Thoracic aorta (tissue), 2 donors: Measurements from ENCODE around the gene ZNF511. TPM values are rescaled to one million over a fixed set of nuclear protein-coding genes. Genes with fewer than 3 reads are reported as not detected.

ENCODE experiments used
- ATAC-seq: fragments of 150-250 bp; one replicate; pipeline ENCODE4 v1.8.0; 2017; ENCODE audit warnings: low read depth; ENCODE audit not compliant: insufficient number of reproducible peaks, low FRiP score
- DNase-seq: peaks from one replicate; pipeline ENCODE4 v3.0.0-alpha.2; 2020; ENCODE audit warnings: low spot score
- H3K27ac ChIP-seq, 2 donors: fragments of 200-600 bp; sonication (generic); 1 replicate in 1 of 2; 2 replicates in 1 of 2; pipeline ENCODE4 v1.5.1; 2016; ENCODE audit warnings: mild to moderate bottlenecking in 2 of 2, moderate library complexity in 2 of 2
- H3K27me3 ChIP-seq: fragments of 200-600 bp; sonication (generic); replicated peaks from 2 replicates; pipeline ENCODE4 v1.6.0; 2016; ENCODE audit warnings: mild to moderate bottlenecking; ENCODE audit not compliant: insufficient read depth
- H3K36me3 ChIP-seq: fragments of 200-600 bp; sonication (generic); one replicate; pipeline ENCODE4 v1.5.1; 2016
- H3K4me1 ChIP-seq, 2 donors: fragments of 200-600 bp; sonication (generic); 1 replicate in 1 of 2; 2 replicates in 1 of 2; pipeline versions ENCODE4 v1.5.1 to v1.6.0; 2016; ENCODE audit warnings: low read depth in 2 of 2, mild to moderate bottlenecking in 1 of 2; ENCODE audit not compliant: control insufficient read depth in 1 of 2
- H3K4me3 ChIP-seq: fragments of 200-600 bp; sonication (generic); 2 replicates; pipeline ENCODE4 v1.5.1; 2016; ENCODE audit warnings: mild to moderate bottlenecking
- H3K9me3 ChIP-seq: fragments of 200-600 bp; sonication (generic); 2 replicates; pipeline ENCODE4 v1.5.1; 2016
- total RNA-seq, 2 donors: library from RNA; depleted of rRNA; stranded (reverse); fragments of >200 nt; gene quantifications; one replicate each; pipeline versions ENCODE4 v1.1.0 to v1.2.3, GENCODE V29; 2016
- TF ChIP-seq, protein P1 (sequence below): fragments of 200-600 bp; sonication (generic); IDR thresholded peaks from one replicate; pipeline ENCODE4 v1.5.1; 2019; ENCODE audit warnings: antibody characterized with exemption

Gene ZNF511
- total RNA-seq, 2 donors from 2014 or later = 20.0 to 33.2 TPM

DNA sequence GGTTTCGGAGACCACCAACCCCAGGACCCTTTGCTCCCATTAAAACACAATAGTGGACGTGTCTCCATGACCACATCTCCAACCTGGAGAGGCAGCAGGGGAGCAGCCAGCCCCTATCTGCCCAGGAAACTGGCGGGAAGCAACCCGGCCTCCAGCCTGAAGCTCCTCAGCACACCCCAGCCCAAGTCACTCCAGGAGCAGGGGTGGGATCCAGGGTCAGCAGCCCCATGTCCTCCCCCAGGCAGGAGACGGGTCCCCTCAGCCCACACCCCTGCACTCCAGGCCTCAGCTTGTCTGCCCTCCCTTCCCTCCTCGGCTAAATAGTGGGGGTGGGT, 32.6 kb upstream of the ZNF511 start:
- peaks cover 7% of the 10 kb centered on the region for H3K36me3 ChIP-seq
- no peaks in the 10 kb centered on the region for H3K9me3 ChIP-seq
- no peak for ATAC-seq
- TF ChIP-seq, protein P1, sequence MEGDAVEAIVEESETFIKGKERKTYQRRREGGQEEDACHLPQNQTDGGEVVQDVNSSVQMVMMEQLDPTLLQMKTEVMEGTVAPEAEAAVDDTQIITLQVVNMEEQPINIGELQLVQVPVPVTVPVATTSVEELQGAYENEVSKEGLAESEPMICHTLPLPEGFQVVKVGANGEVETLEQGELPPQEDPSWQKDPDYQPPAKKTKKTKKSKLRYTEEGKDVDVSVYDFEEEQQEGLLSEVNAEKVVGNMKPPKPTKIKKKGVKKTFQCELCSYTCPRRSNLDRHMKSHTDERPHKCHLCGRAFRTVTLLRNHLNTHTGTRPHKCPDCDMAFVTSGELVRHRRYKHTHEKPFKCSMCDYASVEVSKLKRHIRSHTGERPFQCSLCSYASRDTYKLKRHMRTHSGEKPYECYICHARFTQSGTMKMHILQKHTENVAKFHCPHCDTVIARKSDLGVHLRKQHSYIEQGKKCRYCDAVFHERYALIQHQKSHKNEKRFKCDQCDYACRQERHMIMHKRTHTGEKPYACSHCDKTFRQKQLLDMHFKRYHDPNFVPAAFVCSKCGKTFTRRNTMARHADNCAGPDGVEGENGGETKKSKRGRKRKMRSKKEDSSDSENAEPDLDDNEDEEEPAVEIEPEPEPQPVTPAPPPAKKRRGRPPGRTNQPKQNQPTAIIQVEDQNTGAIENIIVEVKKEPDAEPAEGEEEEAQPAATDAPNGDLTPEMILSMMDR = no peak
- peaks cover 9 to 11% of the 10 kb centered on the region in 2 donors for H3K4me1 ChIP-seq
- H3K4me3 ChIP-seq = peak overlapping the region; percentile 58
- H3K27me3 ChIP-seq = no peaks in the 10 kb centered on the region
- no peak for DNase-seq
- no peak overlapping the region for H3K27ac ChIP-seq

DNA sequence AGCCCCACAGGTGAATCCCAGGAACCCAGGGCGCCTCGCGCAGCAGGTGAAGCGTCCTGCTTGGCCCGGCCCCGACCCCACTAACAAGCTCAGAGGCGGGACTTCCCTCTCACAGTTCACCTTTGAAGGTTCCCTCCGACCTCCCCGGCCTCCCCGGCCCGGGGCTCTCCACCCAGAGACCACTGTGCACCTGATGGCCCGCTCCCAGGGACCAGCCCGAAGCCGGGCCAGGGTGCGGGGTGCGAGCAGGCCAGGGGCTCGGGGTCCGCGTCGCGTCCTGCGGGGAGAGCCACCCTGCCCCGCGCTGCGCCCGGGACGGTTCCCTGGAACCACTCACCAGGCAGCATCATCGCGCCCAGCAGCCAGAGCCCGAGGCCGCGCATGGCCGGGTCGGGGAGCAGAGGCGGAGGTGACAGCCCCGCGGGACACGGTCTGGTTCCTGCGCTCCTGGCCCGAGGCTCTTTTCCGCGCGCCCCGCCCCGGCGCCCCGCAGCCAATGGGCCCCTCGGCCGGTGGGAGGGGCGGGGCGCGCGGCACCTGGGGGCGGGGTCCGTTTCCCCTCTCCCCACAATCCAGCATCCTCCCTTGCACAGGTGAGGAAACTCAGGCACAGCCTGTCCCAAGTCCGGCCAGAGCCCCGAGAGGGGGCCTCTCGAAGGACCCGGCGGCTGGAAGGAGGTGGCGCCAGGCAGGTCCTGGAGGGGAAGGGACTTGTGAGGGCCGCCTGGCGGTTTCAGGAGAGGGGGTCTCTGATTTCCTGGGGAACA, 32.1 kb upstream of the ZNF511 start, which contains the start of gene ADAM8:
Gene ADAM8 (minus strand): TSS at position 434 of the 767 bp plus-strand sequence. CDS start 51 bp downstream, at position 383.
- Histone ChIP-seq H3K9me3 (no peaks in the 10 kb centered on the region), H3K27me3 (no peaks in the 10 kb centered on the region), H3K4me1 (peaks cover 9 to 11% of the 10 kb centered on the region in 2 donors), H3K27ac (no peak within 1 kb of the TSS), H3K36me3 (peaks cover 11% of the 10 kb centered on the region), H3K4me3 (peak within 1 kb of the TSS; percentile 58)
- DNase-seq = no peak
- ATAC-seq = no peak
- TF ChIP-seq, protein P1 = no peak

DNA sequence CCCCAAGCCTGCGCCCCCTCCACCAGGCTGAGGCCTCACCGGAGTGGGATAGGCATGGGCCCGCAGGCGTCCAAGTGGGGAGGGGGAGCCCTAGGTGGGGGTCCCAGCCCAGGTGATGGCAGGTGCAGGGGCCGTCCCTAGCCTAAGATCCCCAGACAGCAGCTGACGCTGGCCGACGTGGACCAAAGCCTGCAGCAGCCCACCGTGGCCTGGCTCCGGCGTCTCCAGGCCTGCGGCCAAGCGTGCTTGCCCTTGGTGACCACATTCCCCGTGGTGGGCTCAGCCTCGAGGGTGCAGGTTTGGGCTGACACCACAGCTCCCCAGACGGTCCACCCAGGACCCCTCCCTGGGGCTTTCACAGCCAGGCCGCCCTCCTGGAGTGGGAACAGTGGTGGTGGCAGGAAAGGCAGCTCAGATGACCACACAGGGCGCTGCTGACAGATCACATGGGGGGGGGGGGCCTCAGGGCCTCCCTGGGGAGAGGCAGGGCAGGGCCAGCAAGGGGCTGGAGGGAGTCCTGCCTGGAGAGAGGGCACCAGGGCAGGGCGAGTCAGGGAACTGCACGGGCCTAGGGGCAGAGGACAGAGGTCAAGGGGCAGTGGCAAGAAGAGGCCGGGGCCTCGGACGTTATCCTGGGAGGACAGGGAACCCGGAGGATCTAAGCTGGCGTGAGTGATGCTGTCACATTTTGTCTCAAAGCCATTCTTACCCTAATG, 31.3 kb upstream of the ZNF511 start:
- no peak for DNase-seq
- TF ChIP-seq, protein P1 = no peak
- ATAC-seq = no peak
- Histone ChIP-seq H3K9me3 (no peaks in the 10 kb centered on the region), H3K27me3 (no peaks in the 10 kb centered on the region), H3K4me3 (no peak overlapping the region), H3K27ac (no peak overlapping the region), H3K4me1 (peaks cover 9 to 11% of the 10 kb centered on the region in 2 donors), H3K36me3 (peaks cover 19% of the 10 kb centered on the region)

DNA sequence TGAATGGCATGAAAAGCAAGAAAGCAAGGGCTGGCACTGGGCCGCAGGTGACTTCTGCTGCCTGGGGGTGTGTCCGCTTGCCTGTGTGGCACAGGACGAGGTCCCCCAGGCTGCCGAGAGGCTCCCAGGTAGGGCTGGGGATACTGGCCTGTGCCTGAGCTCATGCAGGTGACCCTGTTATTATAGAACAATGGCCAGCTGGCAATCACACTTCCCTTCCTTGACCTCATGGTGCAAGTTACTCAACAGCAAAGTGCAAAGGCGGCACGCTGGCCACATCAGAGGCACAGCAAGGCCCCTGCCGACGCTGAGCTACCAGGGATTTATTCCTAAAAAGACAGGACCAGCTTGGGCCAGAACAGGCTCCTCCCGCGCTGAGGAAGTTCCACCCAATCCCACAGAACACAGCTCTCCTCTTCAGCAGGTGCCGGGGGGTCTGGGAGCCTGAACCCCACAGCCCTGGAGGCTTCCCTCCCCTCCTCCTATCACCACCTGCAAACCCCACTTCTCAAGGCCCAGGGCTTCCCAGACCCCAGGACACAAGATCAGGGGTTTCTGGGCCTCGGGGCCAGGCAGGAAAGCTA, 30.6 kb upstream of the ZNF511 start:
- no peak for ATAC-seq
- no peaks in the 10 kb centered on the region for H3K9me3 ChIP-seq
- no peak for DNase-seq

More for the DNA sequence above, 30.6 kb upstream of the ZNF511 start:
- Histone ChIP-seq H3K4me3 (no peak overlapping the region), H3K27ac (no peak overlapping the region), H3K4me1 (peaks cover 9 to 11% of the 10 kb centered on the region in 2 donors), H3K27me3 (no peaks in the 10 kb centered on the region), H3K36me3 (peaks cover 25% of the 10 kb centered on the region)
- TF ChIP-seq, protein P1 = no peak
